ENCODE results near the gene CAMK1.

- TF ChIP-seq CTCF (IDR thresholded peaks at IDR 0.05; ENCODE audit: low read depth, low read length, poor library complexity, severe bottlenecking) (no peak), EZH2phosphoT487 (IDR thresholded peaks at IDR 0.05; ENCODE audit: borderline replicate concordance, low read length) (no peak)
Measured at GRCh38 chr3:9787714-9788113, 18.0 kb upstream of the CAMK1 start.
